HG03520 (cell line): ENCODE measurements around the gene TTLL6.
"Not testable (repeated sequence)": the region's sequence is repeated elsewhere in the genome, so short reads cannot be mapped to it uniquely, and the experiment has no call there.

ENCODE experiments used
- ATAC-seq: cut with Tn5 transposase; IDR thresholded peaks from one replicate; pipeline ENCODE4 v1.9.1; 2021; ENCODE audit warnings: mild to moderate bottlenecking, moderate library complexity; ENCODE audit not compliant: unreplicated experiment

The TTLL6 gene

GRCh38 chr17:48724251-48725003 is 92.6 kb downstream of the TTLL6 start:
- ATAC-seq: no peak

- no peak for ATAC-seq
Measured at GRCh38 chr17:48723423-48724250, 93.4 kb downstream of the TTLL6 start.

GRCh38 chr17:48722915-48723422 is 94.1 kb downstream of the TTLL6 start, which contains the start of gene PRAC2:
TSS of gene PRAC2 (plus strand) at chr17:48723185. CDS start at chr17:48724411, 1,226 bp downstream.
- ATAC-seq: no peak

- no peak for ATAC-seq
Measured at GRCh38 chr17:48722201-48722907, 94.7 kb downstream of the TTLL6 start, which contains the start of gene PRAC1. TSS of gene PRAC1 (minus strand) at chr17:48722518. CDS start at chr17:48722392, 126 bp downstream.

- ATAC-seq: no peak
Measured at GRCh38 chr17:48721009-48721402, 96.0 kb downstream of the TTLL6 start.

GRCh38 chr17:48720266-48721008 is 96.6 kb downstream of the TTLL6 start:
- no peak for ATAC-seq

GRCh38 chr17:48719642-48720265 is 97.3 kb downstream of the TTLL6 start:
- ATAC-seq: no peak

- no peak for ATAC-seq
Measured at GRCh38 chr17:48718761-48719641, 98.0 kb downstream of the TTLL6 start.

GRCh38 chr17:48718227-48718760 is 98.7 kb downstream of the TTLL6 start:
- no peak for ATAC-seq

- ATAC-seq: no peak
Measured at GRCh38 chr17:48717367-48718226, 99.4 kb downstream of the TTLL6 start.

- not testable (repeated sequence) for ATAC-seq
Measured at GRCh38 chr17:48716549-48716948, 100.5 kb downstream of the TTLL6 start.

- ATAC-seq: no peak
Measured at GRCh38 chr17:48715496-48716399, 101.3 kb downstream of the TTLL6 start.
